Measurements from ENCODE around the gene B3GALT4. TPM values are rescaled to one million over a fixed set of nuclear protein-coding genes. Genes with fewer than 3 reads are reported as not detected.
A peak's percentile ranks its signal among the peaks of the same experiment; 100 is the strongest.

Gene B3GALT4, protein sequence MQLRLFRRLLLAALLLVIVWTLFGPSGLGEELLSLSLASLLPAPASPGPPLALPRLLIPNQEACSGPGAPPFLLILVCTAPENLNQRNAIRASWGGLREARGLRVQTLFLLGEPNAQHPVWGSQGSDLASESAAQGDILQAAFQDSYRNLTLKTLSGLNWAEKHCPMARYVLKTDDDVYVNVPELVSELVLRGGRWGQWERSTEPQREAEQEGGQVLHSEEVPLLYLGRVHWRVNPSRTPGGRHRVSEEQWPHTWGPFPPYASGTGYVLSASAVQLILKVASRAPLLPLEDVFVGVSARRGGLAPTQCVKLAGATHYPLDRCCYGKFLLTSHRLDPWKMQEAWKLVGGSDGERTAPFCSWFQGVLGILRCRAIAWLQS
- total RNA-seq (10 to 100 TPM; 43.3 to 46.7 TPM), polyA plus RNA-seq (10 to 100 TPM; 22.2 to 30.5 TPM)

DNA sequence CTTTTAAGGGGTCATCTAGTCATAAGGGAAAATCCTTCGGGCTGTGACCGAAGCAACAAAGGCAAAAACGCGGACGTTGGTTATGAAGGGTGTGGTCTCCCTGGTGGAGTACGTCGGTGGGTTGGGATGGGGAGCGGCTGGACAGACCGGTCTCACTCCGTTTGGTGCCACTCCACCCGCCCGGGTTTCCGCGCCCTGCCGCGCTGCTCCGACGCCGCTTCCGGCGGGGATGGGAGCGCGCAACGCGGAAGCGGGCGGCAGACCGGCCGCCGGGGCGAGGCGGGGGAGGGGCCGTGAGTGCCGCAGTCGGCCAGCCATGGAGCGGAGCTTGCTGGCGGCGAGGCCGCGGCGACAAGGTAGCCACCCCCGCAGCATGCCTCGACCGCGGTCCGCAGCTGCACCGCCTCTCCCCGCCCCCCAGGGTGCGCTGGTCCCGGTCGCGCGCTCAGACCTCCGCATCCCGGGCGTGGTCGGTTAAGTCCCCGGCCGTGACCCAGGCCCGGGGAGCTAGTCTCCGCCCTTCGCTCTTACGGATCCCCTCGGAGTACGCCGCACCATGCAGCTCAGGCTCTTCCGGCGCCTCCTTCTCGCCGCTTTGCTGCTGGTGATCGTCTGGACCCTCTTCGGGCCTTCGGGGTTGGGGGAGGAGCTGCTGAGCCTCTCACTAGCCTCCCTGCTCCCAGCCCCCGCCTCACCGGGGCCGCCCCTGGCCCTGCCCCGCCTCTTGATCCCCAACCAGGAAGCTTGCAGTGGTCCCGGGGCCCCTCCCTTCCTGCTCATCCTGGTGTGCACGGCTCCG, at the start of gene B3GALT4:
B3GALT4 (plus strand) TSS at position 260 of the 799 bp plus-strand sequence; CDS start at position 557, 297 bp downstream.
- no peaks in the 10 kb centered on the region for H3K27me3 ChIP-seq (ENCODE audit: insufficient read depth, low read length)
- peaks cover 43% of the 10 kb centered on the region for H3K36me3 ChIP-seq (ENCODE audit: insufficient read depth, low read length)
- H3K4me1 ChIP-seq (ENCODE audit: insufficient read depth, low read length) = peaks cover 71% of the 10 kb centered on the region
- H3K27ac ChIP-seq (ENCODE audit: low read depth, low read length) = peak within 1 kb of the TSS; percentile 82
- H3K4me3 ChIP-seq (ENCODE audit: low read length in 2 of 2) = peak within 1 kb of the TSS; percentile 72 to 79
- H3K36me3 Mint-ChIP-seq = peaks cover 21 to 69% of the 10 kb centered on the region in 2 donors
- H3K4me1 Mint-ChIP-seq = peaks cover 35 to 87% (median 59%) of the 10 kb centered on the region in 4 donors
- H3K27ac Mint-ChIP-seq = peak within 1 kb of the TSS; percentile 90 to 97 (median 94)
- peak; percentile 66 to 77 (median 75) for DNase-seq
- H3K9me3 Mint-ChIP-seq = peaks cover 0 to 4% (median 0%) of the 10 kb centered on the region in 8 donors
- ChIA-PET CTCF (ENCODE audit: partially characterized antibody) (interaction anchor here (0.6 to 4.2 kb wide), 15 partner anchors 10 to 153 kb away, joined by 3 to 32 read pairs (median 5); partner anchors contain the start of genes PFDN6, WDR46 and ZBTB22), POLR2A (ENCODE audit: partially characterized antibody) (interaction anchor here (0.6 to 8.8 kb wide), 39 partner anchors 8 to 1612 kb away, joined by 3 to 220 read pairs (median 5); partner anchors contain the start of genes BAK1, CUTA, GPANK1 and HSD17B8)
- peak within 1 kb of the TSS; percentile 89 to 93 (median 91) for H3K4me3 Mint-ChIP-seq
- intact Hi-C loops (cut with micrococcal nuclease) = loop anchor here (1.0 to 10.0 kb wide), 7 partner anchors 12 to 1302 kb away; partner anchors contain the start of genes DXO, PFDN6 and WDR46
- H3K9me3 ChIP-seq (ENCODE audit: control insufficient read depth in 1 of 2, low read length in 2 of 2) = no peaks in the 10 kb centered on the region
- H3K27me3 Mint-ChIP-seq = no peaks in the 10 kb centered on the region

DNA sequence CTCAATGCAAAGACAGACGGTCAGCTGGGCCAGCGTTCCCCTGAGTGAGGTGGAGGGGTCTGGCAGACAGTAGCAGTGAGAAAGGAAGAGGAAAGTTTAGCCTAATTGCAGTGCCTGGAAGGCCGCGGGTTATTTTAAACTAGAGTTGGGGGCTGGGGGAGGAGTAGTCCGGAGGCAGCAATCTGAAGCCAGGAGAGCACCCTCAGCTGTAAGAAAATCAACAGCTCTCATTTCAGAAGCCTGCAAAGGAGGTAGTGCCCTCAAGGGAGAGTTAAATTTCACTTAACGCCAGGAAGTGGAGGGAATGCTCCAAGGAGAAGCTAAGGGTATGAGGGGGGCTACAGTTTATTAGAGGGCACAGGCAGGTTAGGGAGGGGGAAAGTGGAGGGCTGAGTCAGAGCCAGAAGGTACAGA, 41.7 kb upstream of the B3GALT4 start:
- Mint-ChIP-seq H3K4me1 (no peaks in the 10 kb centered on the region), H3K4me3 (no peak overlapping the region), H3K9me3 (no peaks in the 10 kb centered on the region), H3K27me3 (peaks cover 16 to 27% of the 10 kb centered on the region in 2 donors), H3K36me3 (no peaks in the 10 kb centered on the region), H3K27ac (no peak overlapping the region)
- ChIA-PET CTCF (ENCODE audit: partially characterized antibody) (interaction anchor here (1.0 to 1.2 kb wide), 2 partner anchors 13 to 109 kb away, joined by 3 read pairs; no protein-coding TSS in a partner anchor), POLR2A (ENCODE audit: partially characterized antibody) (no interaction called here)
- Histone ChIP-seq H3K27me3 (ENCODE audit: insufficient read depth, low read length) (no peaks in the 10 kb centered on the region), H3K27ac (ENCODE audit: low read depth, low read length) (no peak overlapping the region), H3K4me1 (ENCODE audit: insufficient read depth, low read length) (no peaks in the 10 kb centered on the region), H3K9me3 (ENCODE audit: control insufficient read depth in 1 of 2, low read length in 2 of 2) (no peaks in the 10 kb centered on the region), H3K36me3 (ENCODE audit: insufficient read depth, low read length) (no peaks in the 10 kb centered on the region), H3K4me3 (ENCODE audit: low read length in 2 of 2) (no peak overlapping the region)
- intact Hi-C loops (cut with micrococcal nuclease) = no loop called here
- DNase-seq = no peak

DNA sequence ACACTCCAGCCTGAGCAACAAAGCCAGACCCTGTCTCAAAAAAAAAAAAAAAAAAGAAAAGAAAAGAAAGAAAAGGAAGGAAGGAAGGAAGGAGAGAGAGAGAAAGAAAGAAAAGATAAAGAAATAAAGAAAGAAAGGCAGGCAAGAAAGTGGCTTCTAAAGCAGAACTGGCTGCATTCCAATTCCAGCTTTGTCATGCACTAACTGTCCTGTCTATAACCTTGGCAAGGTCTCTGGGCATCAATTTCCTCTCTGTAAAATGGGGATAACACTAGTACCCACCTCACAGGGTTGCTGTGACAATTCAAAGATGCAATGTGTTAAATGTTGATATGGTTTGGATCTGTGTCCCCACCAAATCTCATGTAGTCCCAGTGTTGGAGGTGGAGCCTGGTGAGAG, 40.6 kb upstream of the B3GALT4 start:
- H3K27me3 Mint-ChIP-seq = peaks cover 14 to 24% of the 10 kb centered on the region in 2 donors
- no peak overlapping the region for H3K4me3 ChIP-seq (ENCODE audit: low read length in 2 of 2)
- POLR2A ChIA-PET (ENCODE audit: partially characterized antibody) = interaction anchor here (1.0 kb wide), 1 partner anchor 27 kb away, joined by 3 read pairs; no protein-coding TSS in a partner anchor
- H3K4me1 ChIP-seq (ENCODE audit: insufficient read depth, low read length) = no peaks in the 10 kb centered on the region
- no peaks in the 10 kb centered on the region for H3K36me3 Mint-ChIP-seq
- H3K27me3 ChIP-seq (ENCODE audit: insufficient read depth, low read length) = no peaks in the 10 kb centered on the region
- H3K27ac ChIP-seq (ENCODE audit: low read depth, low read length) = no peak overlapping the region
- intact Hi-C loops (cut with micrococcal nuclease) = no loop called here
- H3K4me3 Mint-ChIP-seq = no peak overlapping the region
- CTCF ChIA-PET (ENCODE audit: partially characterized antibody) = interaction anchor here (1.2 kb wide), 1 partner anchor 12 kb away, joined by 3 read pairs; no protein-coding TSS in a partner anchor
- no peaks in the 10 kb centered on the region for H3K9me3 ChIP-seq (ENCODE audit: control insufficient read depth in 1 of 2, low read length in 2 of 2)
- no peaks in the 10 kb centered on the region for H3K4me1 Mint-ChIP-seq
- DNase-seq = no peak
- no peak overlapping the region for H3K27ac Mint-ChIP-seq
- H3K9me3 Mint-ChIP-seq = no peaks in the 10 kb centered on the region
- H3K36me3 ChIP-seq (ENCODE audit: insufficient read depth, low read length) = no peaks in the 10 kb centered on the region

DNA sequence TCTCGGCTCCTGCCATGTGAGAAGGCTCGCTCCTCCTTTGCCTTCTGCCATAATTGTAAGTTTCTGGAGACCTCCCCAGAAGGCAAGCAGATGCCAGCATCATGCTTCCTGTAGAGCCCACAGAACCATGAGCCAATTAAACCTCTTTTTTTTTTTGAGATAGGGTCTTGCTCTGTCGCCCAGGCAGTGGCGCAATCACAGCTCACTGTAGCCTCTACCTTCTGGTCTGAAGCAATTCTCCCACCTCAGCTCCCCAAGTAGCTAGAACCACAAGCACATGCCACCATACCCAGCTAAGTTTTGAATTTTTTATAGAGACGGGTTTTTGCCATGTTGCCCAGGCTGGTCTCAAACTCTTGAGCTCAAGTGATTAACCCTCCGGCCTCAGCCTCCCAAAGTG, 40.1 kb upstream of the B3GALT4 start:
- Histone ChIP-seq H3K27ac (ENCODE audit: low read depth, low read length) (no peak overlapping the region), H3K27me3 (ENCODE audit: insufficient read depth, low read length) (no peaks in the 10 kb centered on the region), H3K4me3 (ENCODE audit: low read length in 2 of 2) (no peak overlapping the region), H3K9me3 (ENCODE audit: control insufficient read depth in 1 of 2, low read length in 2 of 2) (no peaks in the 10 kb centered on the region), H3K36me3 (ENCODE audit: insufficient read depth, low read length) (no peaks in the 10 kb centered on the region), H3K4me1 (ENCODE audit: insufficient read depth, low read length) (peaks cover 3% of the 10 kb centered on the region)
- DNase-seq = no peak
- peaks cover 1 to 3% (median 2%) of the 10 kb centered on the region in 4 donors for H3K4me1 Mint-ChIP-seq
- peaks cover 12 to 21% of the 10 kb centered on the region in 2 donors for H3K27me3 Mint-ChIP-seq
- no peak overlapping the region for H3K27ac Mint-ChIP-seq
- H3K4me3 Mint-ChIP-seq = no peak overlapping the region
- no peaks in the 10 kb centered on the region for H3K36me3 Mint-ChIP-seq
- ChIA-PET CTCF (ENCODE audit: partially characterized antibody) (no interaction called here), POLR2A (ENCODE audit: partially characterized antibody) (interaction anchor here (1.0 kb wide), 1 partner anchor 28 kb away, joined by 3 read pairs; no protein-coding TSS in a partner anchor)
- intact Hi-C loops (cut with micrococcal nuclease) = no loop called here
- no peaks in the 10 kb centered on the region for H3K9me3 Mint-ChIP-seq

DNA sequence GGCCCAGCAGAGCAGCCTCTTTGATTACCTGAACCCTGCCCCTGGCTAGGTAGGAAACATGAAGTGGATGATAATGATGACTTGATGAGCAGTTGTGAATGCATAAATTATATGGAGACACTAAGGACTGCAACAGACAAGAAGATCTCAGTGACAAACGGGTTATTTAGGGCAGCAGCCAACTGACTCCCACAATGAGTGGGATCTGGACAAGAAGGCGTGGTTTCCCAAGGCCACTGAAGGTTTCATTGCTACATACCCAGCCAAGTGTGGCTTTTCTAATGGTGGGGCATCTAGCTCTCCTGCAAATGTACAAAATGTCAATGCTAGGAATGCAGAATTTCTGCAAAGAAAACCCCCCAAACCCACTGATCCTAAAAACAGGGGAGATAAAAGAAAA, 39.2 kb upstream of the B3GALT4 start:
- Mint-ChIP-seq H3K27ac (no peak overlapping the region), H3K27me3 (peaks cover 9 to 23% of the 10 kb centered on the region in 2 donors), H3K4me3 (no peak overlapping the region), H3K9me3 (no peaks in the 10 kb centered on the region), H3K36me3 (no peaks in the 10 kb centered on the region), H3K4me1 (peaks cover 3 to 7% (median 5%) of the 10 kb centered on the region in 4 donors)
- Histone ChIP-seq H3K27ac (ENCODE audit: low read depth, low read length) (no peak overlapping the region), H3K36me3 (ENCODE audit: insufficient read depth, low read length) (no peaks in the 10 kb centered on the region), H3K9me3 (ENCODE audit: control insufficient read depth in 1 of 2, low read length in 2 of 2) (no peaks in the 10 kb centered on the region), H3K27me3 (ENCODE audit: insufficient read depth, low read length) (no peaks in the 10 kb centered on the region), H3K4me1 (ENCODE audit: insufficient read depth, low read length) (peaks cover 4% of the 10 kb centered on the region), H3K4me3 (ENCODE audit: low read length in 2 of 2) (no peak overlapping the region)
- no peak for DNase-seq
- POLR2A ChIA-PET (ENCODE audit: partially characterized antibody) = no interaction called here
- intact Hi-C loops (cut with micrococcal nuclease) = no loop called here
- CTCF ChIA-PET (ENCODE audit: partially characterized antibody) = interaction anchor here (0.9 kb wide), 1 partner anchor 11 kb away, joined by 4 read pairs; no protein-coding TSS in a partner anchor

DNA sequence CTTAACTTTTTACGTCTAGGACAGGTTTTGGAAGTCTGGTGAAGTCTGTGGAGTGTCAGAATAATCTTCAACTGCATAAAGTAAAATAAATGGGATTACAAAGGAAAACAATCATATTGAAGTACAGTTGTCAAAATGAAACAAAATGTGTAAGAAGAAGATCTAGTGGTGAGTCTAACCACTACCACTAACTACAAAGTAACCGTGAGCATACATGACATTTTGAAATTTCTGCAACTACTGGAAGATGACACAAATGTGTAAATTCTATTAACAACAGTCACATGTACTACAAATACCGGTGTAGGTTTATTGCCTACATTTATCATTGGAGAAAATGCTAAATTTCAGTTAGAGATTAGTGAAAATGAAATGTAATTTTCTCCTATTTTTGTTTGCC, 35.0 kb upstream of the B3GALT4 start:
- H3K4me3 ChIP-seq (ENCODE audit: low read length in 2 of 2) = no peak overlapping the region
- POLR2A ChIA-PET (ENCODE audit: partially characterized antibody) = interaction anchor here (0.9 to 1.9 kb wide), 2 partner anchors 33 to 36 kb away, joined by 4 to 8 read pairs; partner anchors contain the start of genes B3GALT4 and RING1
- peak overlapping the region in 2 of 7 donors; percentile 8 to 19 for H3K27ac Mint-ChIP-seq
- no peak overlapping the region for H3K27ac ChIP-seq (ENCODE audit: low read depth, low read length)
- H3K9me3 ChIP-seq (ENCODE audit: control insufficient read depth in 1 of 2, low read length in 2 of 2) = no peaks in the 10 kb centered on the region
- no peaks in the 10 kb centered on the region for H3K36me3 Mint-ChIP-seq
- peaks cover 3 to 7% (median 5%) of the 10 kb centered on the region in 4 donors for H3K4me1 Mint-ChIP-seq
- no peaks in the 10 kb centered on the region for H3K27me3 ChIP-seq (ENCODE audit: insufficient read depth, low read length)
- H3K27me3 Mint-ChIP-seq = peaks cover 5 to 12% of the 10 kb centered on the region in 2 donors
- intact Hi-C loops (cut with micrococcal nuclease) = no loop called here
- peak overlapping the region in 2 of 8 donors; percentile 4 to 40 for H3K4me3 Mint-ChIP-seq
- CTCF ChIA-PET (ENCODE audit: partially characterized antibody) = no interaction called here
- no peaks in the 10 kb centered on the region for H3K36me3 ChIP-seq (ENCODE audit: insufficient read depth, low read length)
- no peak for DNase-seq
- H3K9me3 Mint-ChIP-seq = no peaks in the 10 kb centered on the region
- peaks cover 4% of the 10 kb centered on the region for H3K4me1 ChIP-seq (ENCODE audit: insufficient read depth, low read length)

All from CD4-positive, alpha-beta memory T cell (primary cell).